ENCODE results near the gene SLC1A1. TPM values are rescaled to one million over a fixed set of nuclear protein-coding genes. Genes with fewer than 3 reads are reported as not detected.

Gene SLC1A1
- total RNA-seq, 1 experiment from 2014 or later: 8.5 TPM

DNA sequence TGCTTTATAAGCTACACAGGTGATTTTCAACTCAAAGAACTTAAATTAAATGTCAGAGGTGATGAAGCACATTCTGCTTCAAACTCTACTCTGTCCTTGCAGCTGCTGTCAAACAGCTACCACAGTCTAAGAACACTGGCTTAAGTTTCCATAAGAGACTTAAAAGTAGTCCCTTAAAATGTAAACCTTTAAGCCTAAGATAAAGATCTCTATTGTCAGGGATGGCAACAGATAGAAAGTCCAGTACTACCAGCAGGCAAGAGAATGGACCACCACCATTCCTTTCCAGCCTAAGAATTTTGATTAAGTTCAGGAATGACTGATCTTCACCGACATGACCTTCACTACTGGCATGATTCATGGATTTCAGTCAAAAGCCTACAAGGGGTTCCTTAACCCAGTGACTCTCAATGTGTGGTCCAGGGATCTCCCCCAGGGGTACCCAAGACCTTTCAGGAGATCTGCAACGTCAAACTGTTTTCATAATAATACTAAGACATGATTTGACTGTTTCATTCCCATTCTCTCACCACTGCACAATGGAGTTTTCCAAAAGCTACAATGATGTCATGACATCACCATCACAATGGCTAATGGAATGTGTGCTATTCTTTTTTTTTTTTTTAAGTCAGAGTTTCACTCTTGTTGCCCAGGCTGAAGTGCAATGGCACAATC, 130.8 kb downstream of the SLC1A1 start (continued):
- TF ChIP-seq, protein P1, sequence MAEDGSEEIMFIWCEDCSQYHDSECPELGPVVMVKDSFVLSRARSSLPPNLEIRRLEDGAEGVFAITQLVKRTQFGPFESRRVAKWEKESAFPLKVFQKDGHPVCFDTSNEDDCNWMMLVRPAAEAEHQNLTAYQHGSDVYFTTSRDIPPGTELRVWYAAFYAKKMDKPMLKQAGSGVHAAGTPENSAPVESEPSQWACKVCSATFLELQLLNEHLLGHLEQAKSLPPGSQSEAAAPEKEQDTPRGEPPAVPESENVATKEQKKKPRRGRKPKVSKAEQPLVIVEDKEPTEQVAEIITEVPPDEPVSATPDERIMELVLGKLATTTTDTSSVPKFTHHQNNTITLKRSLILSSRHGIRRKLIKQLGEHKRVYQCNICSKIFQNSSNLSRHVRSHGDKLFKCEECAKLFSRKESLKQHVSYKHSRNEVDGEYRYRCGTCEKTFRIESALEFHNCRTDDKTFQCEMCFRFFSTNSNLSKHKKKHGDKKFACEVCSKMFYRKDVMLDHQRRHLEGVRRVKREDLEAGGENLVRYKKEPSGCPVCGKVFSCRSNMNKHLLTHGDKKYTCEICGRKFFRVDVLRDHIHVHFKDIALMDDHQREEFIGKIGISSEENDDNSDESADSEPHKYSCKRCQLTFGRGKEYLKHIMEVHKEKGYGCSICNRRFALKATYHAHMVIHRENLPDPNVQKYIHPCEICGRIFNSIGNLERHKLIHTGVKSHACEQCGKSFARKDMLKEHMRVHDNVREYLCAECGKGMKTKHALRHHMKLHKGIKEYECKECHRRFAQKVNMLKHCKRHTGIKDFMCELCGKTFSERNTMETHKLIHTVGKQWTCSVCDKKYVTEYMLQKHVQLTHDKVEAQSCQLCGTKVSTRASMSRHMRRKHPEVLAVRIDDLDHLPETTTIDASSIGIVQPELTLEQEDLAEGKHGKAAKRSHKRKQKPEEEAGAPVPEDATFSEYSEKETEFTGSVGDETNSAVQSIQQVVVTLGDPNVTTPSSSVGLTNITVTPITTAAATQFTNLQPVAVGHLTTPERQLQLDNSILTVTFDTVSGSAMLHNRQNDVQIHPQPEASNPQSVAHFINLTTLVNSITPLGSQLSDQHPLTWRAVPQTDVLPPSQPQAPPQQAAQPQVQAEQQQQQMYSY (CRISPR knock-in tag; IDR thresholded peaks at IDR 0.05): no peak
- TF ChIP-seq ATF1 (CRISPR knock-in tag; IDR thresholded peaks at IDR 0.05): no peak
- TF ChIP-seq, protein P2, sequence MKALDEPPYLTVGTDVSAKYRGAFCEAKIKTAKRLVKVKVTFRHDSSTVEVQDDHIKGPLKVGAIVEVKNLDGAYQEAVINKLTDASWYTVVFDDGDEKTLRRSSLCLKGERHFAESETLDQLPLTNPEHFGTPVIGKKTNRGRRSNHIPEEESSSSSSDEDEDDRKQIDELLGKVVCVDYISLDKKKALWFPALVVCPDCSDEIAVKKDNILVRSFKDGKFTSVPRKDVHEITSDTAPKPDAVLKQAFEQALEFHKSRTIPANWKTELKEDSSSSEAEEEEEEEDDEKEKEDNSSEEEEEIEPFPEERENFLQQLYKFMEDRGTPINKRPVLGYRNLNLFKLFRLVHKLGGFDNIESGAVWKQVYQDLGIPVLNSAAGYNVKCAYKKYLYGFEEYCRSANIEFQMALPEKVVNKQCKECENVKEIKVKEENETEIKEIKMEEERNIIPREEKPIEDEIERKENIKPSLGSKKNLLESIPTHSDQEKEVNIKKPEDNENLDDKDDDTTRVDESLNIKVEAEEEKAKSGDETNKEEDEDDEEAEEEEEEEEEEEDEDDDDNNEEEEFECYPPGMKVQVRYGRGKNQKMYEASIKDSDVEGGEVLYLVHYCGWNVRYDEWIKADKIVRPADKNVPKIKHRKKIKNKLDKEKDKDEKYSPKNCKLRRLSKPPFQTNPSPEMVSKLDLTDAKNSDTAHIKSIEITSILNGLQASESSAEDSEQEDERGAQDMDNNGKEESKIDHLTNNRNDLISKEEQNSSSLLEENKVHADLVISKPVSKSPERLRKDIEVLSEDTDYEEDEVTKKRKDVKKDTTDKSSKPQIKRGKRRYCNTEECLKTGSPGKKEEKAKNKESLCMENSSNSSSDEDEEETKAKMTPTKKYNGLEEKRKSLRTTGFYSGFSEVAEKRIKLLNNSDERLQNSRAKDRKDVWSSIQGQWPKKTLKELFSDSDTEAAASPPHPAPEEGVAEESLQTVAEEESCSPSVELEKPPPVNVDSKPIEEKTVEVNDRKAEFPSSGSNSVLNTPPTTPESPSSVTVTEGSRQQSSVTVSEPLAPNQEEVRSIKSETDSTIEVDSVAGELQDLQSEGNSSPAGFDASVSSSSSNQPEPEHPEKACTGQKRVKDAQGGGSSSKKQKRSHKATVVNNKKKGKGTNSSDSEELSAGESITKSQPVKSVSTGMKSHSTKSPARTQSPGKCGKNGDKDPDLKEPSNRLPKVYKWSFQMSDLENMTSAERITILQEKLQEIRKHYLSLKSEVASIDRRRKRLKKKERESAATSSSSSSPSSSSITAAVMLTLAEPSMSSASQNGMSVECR (CRISPR knock-in tag; IDR thresholded peaks at IDR 0.05; ENCODE audit: borderline replicate concordance): no peak
- no peak for TF ChIP-seq NFATC4 (CRISPR knock-in tag; IDR thresholded peaks at IDR 0.05)
- TF ChIP-seq, protein P3, sequence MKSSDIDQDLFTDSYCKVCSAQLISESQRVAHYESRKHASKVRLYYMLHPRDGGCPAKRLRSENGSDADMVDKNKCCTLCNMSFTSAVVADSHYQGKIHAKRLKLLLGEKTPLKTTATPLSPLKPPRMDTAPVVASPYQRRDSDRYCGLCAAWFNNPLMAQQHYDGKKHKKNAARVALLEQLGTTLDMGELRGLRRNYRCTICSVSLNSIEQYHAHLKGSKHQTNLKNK (CRISPR knock-in tag; IDR thresholded peaks at IDR 0.05): no peak
- TF ChIP-seq, protein P4, sequence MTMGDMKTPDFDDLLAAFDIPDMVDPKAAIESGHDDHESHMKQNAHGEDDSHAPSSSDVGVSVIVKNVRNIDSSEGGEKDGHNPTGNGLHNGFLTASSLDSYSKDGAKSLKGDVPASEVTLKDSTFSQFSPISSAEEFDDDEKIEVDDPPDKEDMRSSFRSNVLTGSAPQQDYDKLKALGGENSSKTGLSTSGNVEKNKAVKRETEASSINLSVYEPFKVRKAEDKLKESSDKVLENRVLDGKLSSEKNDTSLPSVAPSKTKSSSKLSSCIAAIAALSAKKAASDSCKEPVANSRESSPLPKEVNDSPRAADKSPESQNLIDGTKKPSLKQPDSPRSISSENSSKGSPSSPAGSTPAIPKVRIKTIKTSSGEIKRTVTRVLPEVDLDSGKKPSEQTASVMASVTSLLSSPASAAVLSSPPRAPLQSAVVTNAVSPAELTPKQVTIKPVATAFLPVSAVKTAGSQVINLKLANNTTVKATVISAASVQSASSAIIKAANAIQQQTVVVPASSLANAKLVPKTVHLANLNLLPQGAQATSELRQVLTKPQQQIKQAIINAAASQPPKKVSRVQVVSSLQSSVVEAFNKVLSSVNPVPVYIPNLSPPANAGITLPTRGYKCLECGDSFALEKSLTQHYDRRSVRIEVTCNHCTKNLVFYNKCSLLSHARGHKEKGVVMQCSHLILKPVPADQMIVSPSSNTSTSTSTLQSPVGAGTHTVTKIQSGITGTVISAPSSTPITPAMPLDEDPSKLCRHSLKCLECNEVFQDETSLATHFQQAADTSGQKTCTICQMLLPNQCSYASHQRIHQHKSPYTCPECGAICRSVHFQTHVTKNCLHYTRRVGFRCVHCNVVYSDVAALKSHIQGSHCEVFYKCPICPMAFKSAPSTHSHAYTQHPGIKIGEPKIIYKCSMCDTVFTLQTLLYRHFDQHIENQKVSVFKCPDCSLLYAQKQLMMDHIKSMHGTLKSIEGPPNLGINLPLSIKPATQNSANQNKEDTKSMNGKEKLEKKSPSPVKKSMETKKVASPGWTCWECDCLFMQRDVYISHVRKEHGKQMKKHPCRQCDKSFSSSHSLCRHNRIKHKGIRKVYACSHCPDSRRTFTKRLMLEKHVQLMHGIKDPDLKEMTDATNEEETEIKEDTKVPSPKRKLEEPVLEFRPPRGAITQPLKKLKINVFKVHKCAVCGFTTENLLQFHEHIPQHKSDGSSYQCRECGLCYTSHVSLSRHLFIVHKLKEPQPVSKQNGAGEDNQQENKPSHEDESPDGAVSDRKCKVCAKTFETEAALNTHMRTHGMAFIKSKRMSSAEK (CRISPR knock-in tag; IDR thresholded peaks at IDR 0.05; ENCODE audit: borderline replicate concordance): no peak

DNA sequence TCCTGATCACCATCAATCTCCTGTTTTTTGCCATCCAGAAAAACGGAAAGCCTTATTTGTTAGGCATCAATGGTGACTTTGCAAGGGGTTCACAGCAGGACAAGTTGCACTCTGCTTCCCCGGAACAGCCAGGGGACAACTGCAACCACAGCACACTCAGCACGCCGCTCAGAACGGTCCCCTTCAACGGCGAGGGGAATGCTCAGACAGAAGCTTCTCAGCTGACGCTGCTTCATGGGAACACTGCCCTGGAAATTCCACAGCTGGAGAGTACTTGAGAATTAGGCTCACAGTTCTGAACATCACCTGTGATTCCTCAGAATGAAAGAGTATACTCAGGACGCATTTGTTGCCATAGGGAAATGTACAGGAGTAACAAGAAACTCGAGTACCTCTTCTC, 131.7 kb downstream of the SLC1A1 start:
- Mint-ChIP-seq H3K36me3 (no peaks in the 10 kb centered on the region), H3K4me1 (peaks cover 43% of the 10 kb centered on the region), H3K4me3 (no peak overlapping the region), H3K9me3 (no peaks in the 10 kb centered on the region), H3K27ac (peak overlapping the region; percentile 94), H3K27me3 (ENCODE audit: low read depth) (no peaks in the 10 kb centered on the region)
- ChIA-PET CTCF (interaction anchor here (0.7 to 3.3 kb wide), 4 partner anchors 17 to 73 kb away, joined by 3 to 8 read pairs (median 4); no protein-coding TSS in a partner anchor), POLR2A (interaction anchor here (0.6 kb wide), 1 partner anchor 307 kb away, joined by 3 read pairs; no protein-coding TSS in a partner anchor)
- TF ChIP-seq, protein P3 (CRISPR knock-in tag; IDR thresholded peaks at IDR 0.05): no peak
- TF ChIP-seq ETV6 (CRISPR knock-in tag; IDR thresholded peaks at IDR 0.05): no peak
- no peak for TF ChIP-seq MXD4 (CRISPR knock-in tag; IDR thresholded peaks at IDR 0.05; ENCODE audit: borderline replicate concordance)
- TF ChIP-seq, protein P5, sequence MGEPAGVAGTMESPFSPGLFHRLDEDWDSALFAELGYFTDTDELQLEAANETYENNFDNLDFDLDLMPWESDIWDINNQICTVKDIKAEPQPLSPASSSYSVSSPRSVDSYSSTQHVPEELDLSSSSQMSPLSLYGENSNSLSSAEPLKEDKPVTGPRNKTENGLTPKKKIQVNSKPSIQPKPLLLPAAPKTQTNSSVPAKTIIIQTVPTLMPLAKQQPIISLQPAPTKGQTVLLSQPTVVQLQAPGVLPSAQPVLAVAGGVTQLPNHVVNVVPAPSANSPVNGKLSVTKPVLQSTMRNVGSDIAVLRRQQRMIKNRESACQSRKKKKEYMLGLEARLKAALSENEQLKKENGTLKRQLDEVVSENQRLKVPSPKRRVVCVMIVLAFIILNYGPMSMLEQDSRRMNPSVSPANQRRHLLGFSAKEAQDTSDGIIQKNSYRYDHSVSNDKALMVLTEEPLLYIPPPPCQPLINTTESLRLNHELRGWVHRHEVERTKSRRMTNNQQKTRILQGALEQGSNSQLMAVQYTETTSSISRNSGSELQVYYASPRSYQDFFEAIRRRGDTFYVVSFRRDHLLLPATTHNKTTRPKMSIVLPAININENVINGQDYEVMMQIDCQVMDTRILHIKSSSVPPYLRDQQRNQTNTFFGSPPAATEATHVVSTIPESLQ (CRISPR knock-in tag; IDR thresholded peaks at IDR 0.05): no peak
- TF ChIP-seq, protein P6, sequence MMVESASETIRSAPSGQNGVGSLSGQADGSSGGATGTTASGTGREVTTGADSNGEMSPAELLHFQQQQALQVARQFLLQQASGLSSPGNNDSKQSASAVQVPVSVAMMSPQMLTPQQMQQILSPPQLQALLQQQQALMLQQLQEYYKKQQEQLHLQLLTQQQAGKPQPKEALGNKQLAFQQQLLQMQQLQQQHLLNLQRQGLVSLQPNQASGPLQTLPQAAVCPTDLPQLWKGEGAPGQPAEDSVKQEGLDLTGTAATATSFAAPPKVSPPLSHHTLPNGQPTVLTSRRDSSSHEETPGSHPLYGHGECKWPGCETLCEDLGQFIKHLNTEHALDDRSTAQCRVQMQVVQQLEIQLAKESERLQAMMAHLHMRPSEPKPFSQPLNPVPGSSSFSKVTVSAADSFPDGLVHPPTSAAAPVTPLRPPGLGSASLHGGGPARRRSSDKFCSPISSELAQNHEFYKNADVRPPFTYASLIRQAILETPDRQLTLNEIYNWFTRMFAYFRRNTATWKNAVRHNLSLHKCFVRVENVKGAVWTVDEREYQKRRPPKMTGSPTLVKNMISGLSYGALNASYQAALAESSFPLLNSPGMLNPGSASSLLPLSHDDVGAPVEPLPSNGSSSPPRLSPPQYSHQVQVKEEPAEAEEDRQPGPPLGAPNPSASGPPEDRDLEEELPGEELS (CRISPR knock-in tag; IDR thresholded peaks at IDR 0.05): no peak
- no peak for TF ChIP-seq MYBL2 (CRISPR knock-in tag; IDR thresholded peaks at IDR 0.05)
- peak; percentile 53 for ATAC-seq
- peak; percentile 36 for DNase-seq (ENCODE audit: low spot score)
